GM21825 (cell line): ENCODE measurements around the gene CCDC154.
"Not testable (repeated sequence)": the region's sequence is repeated elsewhere in the genome, so short reads cannot be mapped to it uniquely, and the experiment has no call there.

ENCODE experiments used
- ATAC-seq: cut with Tn5 transposase; IDR thresholded peaks from one replicate; pipeline ENCODE4 v1.9.1; 2021; ENCODE audit warnings: mild to moderate bottlenecking, moderate library complexity; ENCODE audit not compliant: unreplicated experiment

Gene CCDC154, protein sequence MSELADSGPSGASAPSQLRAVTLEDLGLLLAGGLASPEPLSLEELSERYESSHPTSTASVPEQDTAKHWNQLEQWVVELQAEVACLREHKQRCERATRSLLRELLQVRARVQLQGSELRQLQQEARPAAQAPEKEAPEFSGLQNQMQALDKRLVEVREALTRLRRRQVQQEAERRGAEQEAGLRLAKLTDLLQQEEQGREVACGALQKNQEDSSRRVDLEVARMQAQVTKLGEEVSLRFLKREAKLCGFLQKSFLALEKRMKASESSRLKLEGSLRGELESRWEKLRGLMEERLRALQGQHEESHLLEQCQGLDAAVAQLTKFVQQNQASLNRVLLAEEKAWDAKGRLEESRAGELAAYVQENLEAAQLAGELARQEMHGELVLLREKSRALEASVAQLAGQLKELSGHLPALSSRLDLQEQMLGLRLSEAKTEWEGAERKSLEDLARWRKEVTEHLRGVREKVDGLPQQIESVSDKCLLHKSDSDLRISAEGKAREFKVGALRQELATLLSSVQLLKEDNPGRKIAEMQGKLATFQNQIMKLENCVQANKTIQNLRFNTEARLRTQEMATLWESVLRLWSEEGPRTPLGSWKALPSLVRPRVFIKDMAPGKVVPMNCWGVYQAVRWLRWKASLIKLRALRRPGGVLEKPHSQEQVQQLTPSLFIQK

DNA sequence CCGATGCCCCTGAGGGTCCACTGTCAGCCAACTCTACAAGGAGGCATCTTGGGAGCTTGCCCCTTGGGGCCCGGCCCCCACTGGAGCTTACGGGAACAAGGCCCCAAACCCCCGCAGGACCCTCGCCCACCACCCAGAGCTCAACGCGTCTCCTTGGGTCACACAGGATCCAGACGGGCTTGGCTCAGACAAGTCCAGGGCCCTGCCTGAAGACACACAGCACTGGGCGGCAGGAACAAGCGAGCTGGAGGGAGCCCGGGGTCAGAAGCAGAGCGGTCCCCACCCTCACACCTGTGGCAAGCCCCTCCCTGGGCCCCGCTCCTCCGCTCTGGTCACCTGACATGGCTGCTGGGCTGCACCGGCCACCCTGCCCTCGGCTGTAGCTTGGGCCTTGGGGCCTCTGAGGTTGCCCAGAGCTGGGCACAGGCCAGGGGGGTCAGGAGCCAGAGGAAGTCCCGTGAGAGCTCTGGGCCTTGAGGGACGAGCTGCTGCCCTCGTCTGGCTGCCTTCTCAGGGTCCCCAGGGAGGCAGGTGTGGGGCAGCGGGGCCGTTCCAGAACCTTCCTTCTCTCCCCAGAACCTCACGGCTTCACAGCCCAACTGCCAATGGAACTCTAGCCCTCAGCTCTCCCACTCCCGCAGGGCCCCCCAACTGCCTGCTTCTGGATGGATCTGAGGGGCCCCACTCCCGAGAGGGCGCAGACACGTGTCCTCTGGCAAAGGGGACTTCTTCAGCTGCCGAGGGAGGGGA is at the start of gene CCDC154:
CCDC154 (minus strand) TSS at position 577 of the 750 bp plus-strand sequence; CDS start at position 343, 234 bp downstream.
- ATAC-seq: no peak

DNA sequence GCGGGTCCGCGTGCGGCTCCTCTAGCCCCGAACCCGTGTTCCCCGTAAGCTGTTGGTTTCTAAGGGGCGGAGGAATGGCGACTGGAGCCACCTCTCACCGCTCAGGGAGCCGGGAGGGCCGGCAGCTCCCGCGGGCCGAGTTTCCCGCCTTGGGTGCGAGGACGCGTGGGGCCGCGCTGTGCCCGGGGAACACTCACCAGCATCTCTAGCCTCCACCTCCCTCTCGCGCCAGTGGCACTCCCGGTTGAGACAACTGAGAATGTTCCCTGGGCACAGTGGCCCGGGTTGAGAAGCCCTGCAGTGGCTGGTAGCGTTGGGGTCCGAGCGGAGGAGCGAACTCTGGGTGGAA is 49.4 kb upstream of the CCDC154 start:
- no peak for ATAC-seq

DNA sequence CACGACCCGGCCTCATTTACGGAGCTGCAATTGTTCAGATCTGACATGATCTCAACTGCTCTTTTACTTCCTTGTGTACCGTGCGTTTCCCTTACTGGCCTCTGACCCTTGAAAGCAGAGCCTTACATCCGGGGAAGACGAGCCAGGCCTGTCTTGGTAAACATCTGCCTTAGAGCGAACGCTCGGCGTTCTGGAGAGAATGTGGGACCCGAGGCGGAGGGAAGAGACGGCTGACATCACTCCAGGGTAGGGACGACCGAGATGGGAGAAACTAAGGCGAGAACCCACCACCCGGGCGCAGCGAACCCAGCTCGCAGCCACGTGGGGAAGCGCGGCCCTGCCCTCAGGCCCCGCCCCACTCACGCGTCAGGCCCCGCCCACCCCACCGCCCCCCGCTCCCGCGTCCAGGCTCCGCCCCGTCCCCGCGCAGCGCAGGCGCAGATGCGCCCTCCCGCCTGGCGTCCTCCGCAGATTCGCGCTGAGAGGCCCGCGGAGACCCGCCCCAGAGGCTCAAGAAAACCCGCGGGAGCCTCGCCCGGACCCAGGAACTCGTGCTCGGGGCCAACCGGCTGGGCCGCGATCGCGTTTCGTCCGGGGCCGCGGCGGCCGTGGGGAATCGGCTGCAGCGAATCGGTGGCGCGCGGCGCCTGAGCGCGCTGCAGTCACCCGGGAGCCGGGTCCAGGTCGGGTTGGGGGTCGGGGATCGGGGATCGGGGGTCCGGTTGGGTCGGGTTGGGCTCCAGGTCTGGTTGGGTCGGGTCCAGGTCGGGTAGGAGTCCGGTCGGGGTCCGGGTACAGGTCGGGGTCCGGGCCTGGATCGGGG is 48.8 kb upstream of the CCDC154 start, which contains the start of gene TELO2:
TELO2 (plus strand) TSS at position 438 of the 823 bp plus-strand sequence. CDS start 922 bp downstream, outside the sequence.
- ATAC-seq: no peak

DNA sequence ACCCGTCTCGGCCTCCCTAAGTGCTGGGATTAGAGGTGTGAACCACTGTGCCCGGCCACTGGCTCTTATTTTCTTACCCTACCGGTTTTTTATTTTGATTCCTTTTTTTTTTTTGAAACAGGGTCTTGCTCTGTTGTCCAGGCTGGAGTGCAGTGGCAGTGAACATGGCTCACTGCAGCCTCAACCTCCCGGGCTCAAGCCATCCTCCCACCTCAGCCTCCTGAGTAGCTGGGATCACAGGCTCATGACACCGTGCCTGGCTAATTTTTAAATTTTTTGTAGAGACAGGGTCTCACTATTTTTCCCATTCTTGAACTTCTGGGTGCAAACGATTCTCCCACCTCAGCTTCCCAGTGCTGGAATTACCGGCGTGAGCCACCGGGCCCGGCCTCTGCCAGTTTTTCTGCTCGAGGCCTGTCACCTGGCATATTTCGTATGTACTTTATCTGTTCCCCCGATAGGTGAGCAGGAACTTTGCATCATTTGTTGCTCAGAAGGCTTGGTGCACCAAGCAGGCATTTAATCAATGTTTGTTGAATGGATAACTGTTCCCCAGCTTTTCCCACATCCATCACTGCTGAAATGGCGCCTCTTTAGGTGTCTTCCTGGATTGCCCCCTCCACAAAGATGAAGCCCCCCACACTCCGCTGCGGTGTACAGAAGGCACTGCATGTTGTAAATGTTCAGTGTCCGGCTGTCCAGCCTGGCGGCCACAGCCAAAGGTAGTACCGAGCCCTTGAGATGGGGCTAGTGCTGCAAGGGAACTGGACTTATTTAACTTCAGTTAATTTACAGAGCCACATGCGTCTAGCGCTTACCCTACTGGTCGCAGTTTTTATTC is 47.9 kb upstream of the CCDC154 start:
- ATAC-seq: no peak

DNA sequence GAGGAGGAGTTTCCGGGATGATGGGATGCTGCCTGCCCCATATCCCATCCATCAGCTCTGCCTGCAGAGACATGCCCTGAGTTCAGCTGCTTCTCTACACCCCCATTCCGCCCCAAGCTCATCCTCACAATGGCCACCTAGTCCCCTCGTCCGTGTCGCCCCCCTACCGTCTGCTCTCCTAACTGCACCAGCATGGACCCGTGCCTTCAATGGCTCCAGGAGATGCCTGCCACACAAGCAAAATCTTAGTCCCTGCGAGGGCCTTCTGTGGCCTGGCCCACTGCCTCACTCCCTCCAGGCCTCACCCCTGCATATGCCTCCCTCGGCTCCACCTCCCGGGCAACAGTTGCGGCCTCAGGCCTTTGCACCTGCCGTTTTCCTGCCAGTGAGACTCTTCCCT is 47.0 kb upstream of the CCDC154 start:
- ATAC-seq: no peak

DNA sequence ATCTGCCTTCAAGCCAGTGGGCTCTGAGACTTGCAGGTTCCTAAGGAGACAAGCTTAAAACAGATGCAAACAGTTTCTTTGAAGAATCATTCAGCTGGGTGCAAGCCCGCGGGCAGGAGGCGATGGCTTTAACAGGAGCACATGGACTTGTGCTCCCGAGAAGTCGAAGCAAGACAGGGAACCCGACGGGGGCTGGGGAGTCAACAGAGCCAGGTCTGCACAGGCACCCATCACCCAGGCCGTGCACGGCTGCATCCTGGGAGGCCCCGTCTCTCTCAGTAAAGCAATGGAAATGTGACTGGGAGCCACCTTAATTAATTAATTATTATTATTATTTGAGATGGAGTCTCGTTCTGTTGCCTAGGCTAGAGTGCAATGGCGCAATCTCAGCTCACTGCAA is 44.7 kb upstream of the CCDC154 start:
- no peak for ATAC-seq

DNA sequence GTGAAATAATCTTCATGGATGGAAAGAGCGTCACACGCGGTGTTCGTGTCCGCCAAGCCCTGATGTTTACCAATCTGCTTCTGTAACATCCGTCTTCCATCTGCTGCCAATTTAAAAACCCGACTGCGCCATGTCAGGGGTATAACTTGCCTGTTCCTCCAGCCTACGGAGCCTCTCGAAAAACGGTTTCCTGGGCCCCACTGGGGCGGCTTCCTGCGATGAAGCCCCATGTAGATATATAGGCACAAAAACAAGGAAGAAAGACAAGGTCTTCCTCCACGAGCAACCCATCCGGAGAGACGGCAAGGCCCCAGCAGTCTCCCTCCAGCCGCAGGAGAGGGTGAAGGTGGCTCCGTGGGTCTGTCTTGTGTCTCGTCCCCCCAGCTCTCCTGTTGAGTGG is 44.3 kb upstream of the CCDC154 start, which contains the start of gene PTX4:
PTX4 (minus strand) TSS at position 326 of the 400 bp plus-strand sequence; CDS start at position 291, 35 bp downstream.
- ATAC-seq: no peak

DNA sequence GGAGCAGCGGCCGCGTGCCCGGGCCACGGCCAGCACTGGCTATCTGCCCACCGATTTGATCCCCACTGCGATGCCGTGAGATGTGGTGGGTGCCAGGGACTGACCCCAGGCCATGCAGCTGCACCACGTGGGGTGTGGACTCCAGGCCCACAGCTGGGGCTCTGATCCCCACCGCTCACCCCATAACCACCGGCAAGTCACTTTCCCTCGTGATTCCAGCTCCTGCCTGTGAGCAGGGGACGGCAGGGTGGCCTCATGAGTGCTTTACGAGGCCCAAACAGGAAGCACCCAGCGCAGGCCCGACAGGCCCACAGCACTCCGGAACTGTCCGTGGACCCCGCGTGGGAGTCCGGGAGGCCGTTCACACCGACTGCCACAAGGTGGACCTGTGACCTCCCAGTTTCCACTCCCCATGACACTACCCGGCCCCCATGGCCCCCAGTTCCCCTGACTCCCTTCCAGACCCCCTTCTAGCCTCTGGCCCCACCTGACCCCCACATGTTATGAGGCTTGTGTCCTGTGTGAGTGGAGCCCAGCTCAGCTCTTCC is 43.8 kb upstream of the CCDC154 start:
- no peak for ATAC-seq

DNA sequence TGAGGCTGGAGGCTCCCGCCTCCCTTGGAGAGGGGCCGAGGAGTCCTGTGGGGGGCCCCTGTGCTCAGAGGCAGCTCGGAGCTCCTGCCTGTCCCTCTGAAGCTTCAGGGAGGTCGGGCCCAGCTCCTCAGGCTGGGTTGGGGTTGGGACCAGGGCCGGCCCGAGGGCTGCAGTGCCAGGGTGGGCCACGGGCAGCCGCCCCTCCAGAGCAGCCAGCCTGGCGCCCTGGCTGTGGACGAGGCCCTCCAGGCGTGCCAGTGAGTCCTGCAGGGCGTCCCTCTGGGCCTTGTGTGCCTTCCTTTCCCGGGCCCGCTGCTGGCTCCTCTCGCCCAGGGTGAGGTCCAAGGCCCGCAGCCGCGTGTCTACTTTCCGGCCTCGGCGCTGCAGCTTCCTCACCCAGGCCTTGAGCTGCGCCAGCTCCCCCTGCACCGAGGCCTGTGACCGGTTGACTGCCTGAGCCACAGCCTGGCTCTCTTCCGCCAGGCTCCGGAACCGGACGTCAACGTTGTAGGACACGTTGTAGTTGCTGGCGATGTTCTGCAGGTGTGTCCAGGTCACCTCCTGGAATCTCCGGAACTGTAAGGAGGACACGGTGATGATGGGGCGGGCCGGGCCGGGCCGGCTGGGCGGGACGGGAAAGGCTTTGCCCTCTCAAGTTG is 43.2 kb upstream of the CCDC154 start:
- no peak for ATAC-seq

DNA sequence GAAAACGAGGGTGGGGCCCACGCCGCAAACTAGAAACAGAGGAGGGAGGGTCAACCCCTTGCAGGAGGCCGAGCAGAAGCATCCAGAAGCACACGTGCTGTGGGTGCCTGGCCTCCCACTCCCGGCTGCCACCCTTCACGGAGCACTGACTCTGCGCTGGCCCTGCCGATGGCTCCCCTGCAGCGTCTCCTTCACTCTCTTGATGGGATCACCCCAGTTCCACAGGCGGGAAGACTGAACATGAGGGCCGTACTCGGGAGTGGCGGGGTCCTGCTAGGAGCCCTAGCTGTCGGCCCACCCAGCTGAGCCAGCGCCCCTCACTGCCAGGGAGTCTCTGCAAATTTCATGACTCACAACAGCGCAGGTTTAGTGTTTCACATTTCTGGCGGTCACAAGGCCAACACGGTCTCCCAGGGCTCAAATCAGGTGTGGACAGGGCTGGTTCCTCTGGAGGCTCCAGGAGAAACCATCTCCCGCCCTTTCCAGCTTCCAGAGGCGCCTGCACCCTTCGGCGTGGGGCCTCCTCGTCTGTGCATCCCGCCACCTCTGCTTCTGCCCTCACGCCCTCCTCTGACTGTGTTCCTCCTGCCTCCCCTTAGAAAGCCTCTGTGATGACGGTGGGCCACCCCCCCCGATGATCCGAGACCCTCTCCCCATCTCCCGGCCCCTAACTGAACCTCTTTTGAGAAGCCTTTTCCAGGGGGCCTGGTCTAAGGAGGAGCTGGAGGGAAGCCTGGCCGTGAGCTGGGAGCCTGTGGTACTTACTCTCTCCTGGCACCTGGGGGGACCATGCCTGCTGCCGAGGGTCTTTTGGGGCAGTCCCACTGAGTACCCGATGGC is 42.4 kb upstream of the CCDC154 start:
- ATAC-seq: no peak

DNA sequence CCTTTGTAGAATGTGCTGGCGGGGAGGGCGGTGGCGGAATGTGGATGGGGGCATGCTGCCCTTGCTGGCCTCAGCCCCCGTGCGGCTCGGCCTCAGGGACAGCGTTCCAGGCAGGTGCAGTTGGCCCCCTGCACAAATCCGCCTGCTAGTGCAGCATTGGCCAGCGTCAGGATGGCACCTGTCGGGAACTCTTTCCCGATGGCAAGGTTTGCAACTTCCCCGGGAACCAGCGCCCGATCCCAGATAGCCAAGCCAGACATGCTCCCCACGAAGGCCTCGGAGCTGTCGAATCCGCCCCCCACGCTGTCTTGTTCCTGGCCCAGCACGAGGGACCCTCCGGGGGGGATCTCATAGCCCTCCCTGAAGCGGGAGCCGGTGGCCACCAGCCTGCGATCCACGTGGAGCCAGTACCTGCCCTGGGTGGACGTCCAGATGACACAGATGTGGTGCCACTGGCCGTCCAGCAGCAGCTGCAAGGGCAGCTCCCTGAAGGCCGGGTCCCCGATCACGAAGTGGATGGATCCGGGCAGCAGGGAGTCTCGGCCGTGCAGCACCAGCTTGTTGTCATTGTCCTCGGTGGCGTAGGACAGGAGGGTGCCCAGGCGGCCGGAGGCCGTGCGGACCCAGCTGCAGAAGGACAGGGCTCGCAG is 41.6 kb upstream of the CCDC154 start:
- no peak for ATAC-seq

DNA sequence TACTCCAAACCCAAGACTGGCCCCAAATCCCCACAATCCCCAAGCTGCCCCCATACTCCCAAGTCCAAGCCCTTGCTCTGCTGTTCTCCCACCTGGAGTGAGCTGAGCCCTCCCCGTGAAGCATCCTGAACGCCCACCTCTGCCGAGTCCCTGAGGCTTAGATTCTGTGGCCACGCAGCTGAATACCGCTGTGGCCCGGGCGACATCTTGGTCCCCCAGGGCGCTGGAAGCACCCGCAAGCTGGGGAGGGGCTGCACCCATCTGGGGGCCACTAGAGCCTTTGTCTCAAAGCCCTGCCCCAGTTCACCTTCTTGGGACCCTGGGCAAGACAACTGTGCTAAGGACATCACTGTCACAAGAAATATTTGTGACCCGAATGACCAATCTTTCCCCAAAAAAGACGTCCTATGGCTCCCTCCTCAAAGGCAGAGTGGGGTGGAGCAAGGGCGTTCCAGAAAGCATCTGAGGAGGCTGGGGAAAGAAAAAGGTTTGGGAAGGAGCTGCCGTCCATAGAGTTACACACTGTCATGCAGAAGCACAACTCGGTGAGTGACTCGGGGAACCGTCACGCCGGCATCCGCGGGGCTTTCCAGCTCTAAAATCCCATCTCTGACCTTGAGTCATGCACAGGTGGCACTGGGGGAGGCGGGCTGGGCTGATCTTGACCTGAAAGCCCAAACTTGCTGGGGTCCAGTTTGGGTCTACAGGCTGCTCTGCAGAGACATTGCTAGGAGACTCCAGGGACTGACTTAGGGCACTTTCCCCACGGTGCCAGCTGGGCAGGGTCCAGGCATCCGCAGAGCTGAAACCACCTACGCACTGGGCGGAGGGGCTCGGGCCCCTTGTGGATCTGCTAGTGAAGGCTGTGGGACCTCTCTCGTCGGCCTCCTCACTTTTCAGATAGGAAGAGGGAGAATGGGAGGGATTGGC is 37.8 kb upstream of the CCDC154 start:
- ATAC-seq: no peak

DNA sequence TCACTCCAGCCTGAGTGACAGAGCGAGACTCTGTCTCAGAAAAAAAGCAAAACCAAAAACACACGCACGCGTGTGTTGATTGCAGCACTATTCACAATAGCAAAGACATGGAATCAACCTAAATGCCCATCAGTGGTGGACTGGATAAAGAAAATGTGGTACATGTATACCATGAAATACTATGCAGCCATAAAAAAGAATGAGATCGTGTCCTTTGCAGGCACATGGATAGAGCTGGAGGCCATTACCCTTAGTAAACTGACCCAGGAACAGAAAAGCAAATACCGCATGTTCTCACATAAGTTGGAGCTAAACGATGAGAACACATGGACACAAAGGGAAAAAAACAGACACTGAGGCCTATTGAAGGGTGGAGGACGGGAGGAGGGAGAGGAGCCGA is 34.6 kb upstream of the CCDC154 start:
- ATAC-seq: not testable (repeated sequence)

DNA sequence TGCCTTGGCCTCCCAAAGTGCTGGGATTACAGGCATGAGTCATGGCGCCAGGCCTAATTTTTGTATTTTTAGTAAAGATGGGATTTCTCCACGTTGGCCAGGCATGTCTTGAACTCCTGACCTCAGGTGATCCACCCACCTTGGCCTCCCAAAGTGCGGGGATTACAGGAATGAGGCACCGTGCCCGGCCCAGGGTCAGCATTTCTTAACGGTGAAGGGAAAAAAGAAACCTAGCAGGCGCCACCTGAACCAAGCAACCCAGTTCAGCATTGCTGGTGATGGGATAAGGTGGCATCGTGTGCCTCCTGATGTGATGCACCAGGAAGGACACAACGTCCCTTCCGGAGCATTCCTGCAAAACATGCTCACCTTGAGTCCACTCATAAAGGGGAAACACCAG is 32.7 kb upstream of the CCDC154 start:
- ATAC-seq: no peak

DNA sequence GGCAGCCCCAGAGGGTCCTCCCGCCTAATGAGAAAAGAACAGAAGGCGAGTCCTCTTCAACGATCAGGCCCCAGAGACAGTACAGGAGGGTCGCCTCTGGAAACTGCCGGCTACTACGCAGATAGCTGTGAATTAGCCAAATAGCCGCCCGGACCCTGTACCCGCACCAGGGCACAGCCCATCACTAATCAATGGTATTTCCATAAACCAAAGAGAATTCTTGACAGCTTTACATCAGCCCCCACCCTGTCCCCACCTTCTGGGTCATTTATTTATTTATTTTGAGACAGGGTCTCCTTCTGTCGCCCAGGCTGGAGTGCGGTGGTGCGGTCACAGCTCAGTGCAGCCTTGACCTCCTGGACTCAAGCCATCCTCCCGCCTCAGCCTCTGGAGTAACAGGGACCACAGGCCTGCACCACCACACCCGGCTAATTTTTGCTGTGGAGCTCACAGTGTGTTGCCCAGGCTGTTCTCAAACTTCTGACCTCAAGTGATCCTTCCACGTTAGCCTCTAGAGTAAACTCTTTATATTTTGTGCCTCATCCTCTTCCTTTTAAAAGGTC is 31.3 kb upstream of the CCDC154 start:
- ATAC-seq: no peak
